Upper lobe of left lung (tissue), 6 donors: ENCODE measurements around the gene TRAF2. TPM values are rescaled to one million over a fixed set of nuclear protein-coding genes. Genes with fewer than 3 reads are reported as not detected.
A peak's percentile ranks its signal among the peaks of the same experiment; 100 is the strongest.

Experiments
- ATAC-seq, 2 donors: fragments of 200-7000 bp; cut with Tn5 transposase; one replicate each; pipeline ENCODE4 v1.9.1; 2022; ENCODE audit warnings: mild to moderate bottlenecking in 2 of 2, moderate library complexity in 2 of 2; ENCODE audit not compliant: low FRiP score in 2 of 2
- DNase-seq, 2 donors: peaks; one replicate each; pipeline ENCODE4 v3.0.0-alpha.2; 2019 to 2020
- H3K27ac ChIP-seq, 4 donors: fragments of 200-600 bp; sonication (generic); one replicate each; pipeline ENCODE4 v1.5.1; 2016 to 2019
- H3K27me3 ChIP-seq, 4 donors: fragments of 200-600 bp; sonication (generic); one replicate each; pipeline ENCODE4 v1.5.1; 2017 to 2019
- H3K36me3 ChIP-seq, 4 donors: fragments of 200-600 bp; sonication (generic); one replicate each; pipeline ENCODE4 v1.5.1; 2016 to 2019
- H3K4me1 ChIP-seq, 4 donors: fragments of 200-600 bp; sonication (generic); one replicate each; pipeline ENCODE4 v1.5.1; 2018 to 2019
- H3K4me3 ChIP-seq, 4 donors: fragments of 200-600 bp; sonication (generic); one replicate each; pipeline ENCODE4 v1.5.1; 2017 to 2019; ENCODE audit warnings: mild to moderate bottlenecking in 2 of 4, moderate library complexity in 1 of 4
- H3K9me3 ChIP-seq, 4 donors: fragments of 200-600 bp; sonication (generic); one replicate each; pipeline ENCODE4 v1.5.1; 2018 to 2019
- EP300 ChIP-seq, 4 donors: sonication (generic); formaldehyde crosslinking; IDR thresholded peaks; one replicate each; pipeline ENCODE4 v1.5.1; 2017; ENCODE audit warnings: antibody characterized with exemption in 4 of 4, control low read depth in 2 of 4
- POLR2A ChIP-seq, 4 donors: fragments of 450-650 bp; IDR thresholded peaks; one replicate each; pipeline ENCODE4 v1.5.1; 2016 to 2017; ENCODE audit warnings: antibody characterized with exemption in 4 of 4, mild to moderate bottlenecking in 2 of 4
- POLR2AphosphoS5 ChIP-seq, 2 donors: sonication (generic); formaldehyde crosslinking; IDR thresholded peaks; one replicate each; pipeline ENCODE4 v1.5.1; 2017; ENCODE audit warnings: antibody characterized with exemption in 2 of 2
- WGBS, 2 donors: methylation state at CpG; one replicate each; pipeline ENCODE4 v1.1.5; 2017 to 2018; 5-methylcytosine and 5-hydroxymethylcytosine counted together
- total RNA-seq, 6 donors: library from RNA; depleted of rRNA in 4 of 6; stranded (reverse); fragments of >200 nt in 4 of 6; gene quantifications; one replicate each; pipeline versions ENCODE4 v1.1.0 to v1.2.1, GENCODE V29; 2016 to 2021
- TF ChIP-seq, protein P1 (sequence below), 6 experiments: fragments of 450-650 bp in 4 of 6; fragments of 200-600 bp in 2 of 6; sonication (generic) in 2 of 6; IDR thresholded peaks; one replicate each; pipeline ENCODE4 v1.5.1; 2016 to 2019; ENCODE audit warnings: antibody characterized with exemption in 6 of 6
- donor health status: DM: no; HTN: no; CAD: no; lungs with moderate emphysema.
- donor health status: DM: no; HTN: yes; CAD: no; lungs with severe emphysema.

TRAF2 gene
- total RNA-seq, 6 donors from 2014 or later, result 10.6 to 20.8 (median 13.4) TPM

- ATAC-seq (peak in 1 of 2 donors; percentile 7), DNase-seq (peak; percentile 35 to 82)
- peak overlapping the region; percentile 72 to 98 (median 90) for H3K4me3 ChIP-seq
- WGBS, 2 donors, result 0% methylated on average over 15 of the region's 61 CpGs; no CpG with 5 or more reads in 1 of the 2 donors
- H3K4me1 ChIP-seq, result peaks cover 22 to 50% (median 26%) of the 10 kb centered on the region in 4 donors
- H3K36me3 ChIP-seq, result peaks cover 18 to 45% (median 40%) of the 10 kb centered on the region in 4 donors
- H3K27me3 ChIP-seq, result no peaks in the 10 kb centered on the region
- TF ChIP-seq POLR2AphosphoS5 (IDR thresholded peaks at IDR 0.05) (no peak), EP300 (IDR thresholded peaks at IDR 0.05) (no peak), POLR2A (IDR thresholded peaks at IDR 0.05) (no peak)
- TF ChIP-seq, protein P1, sequence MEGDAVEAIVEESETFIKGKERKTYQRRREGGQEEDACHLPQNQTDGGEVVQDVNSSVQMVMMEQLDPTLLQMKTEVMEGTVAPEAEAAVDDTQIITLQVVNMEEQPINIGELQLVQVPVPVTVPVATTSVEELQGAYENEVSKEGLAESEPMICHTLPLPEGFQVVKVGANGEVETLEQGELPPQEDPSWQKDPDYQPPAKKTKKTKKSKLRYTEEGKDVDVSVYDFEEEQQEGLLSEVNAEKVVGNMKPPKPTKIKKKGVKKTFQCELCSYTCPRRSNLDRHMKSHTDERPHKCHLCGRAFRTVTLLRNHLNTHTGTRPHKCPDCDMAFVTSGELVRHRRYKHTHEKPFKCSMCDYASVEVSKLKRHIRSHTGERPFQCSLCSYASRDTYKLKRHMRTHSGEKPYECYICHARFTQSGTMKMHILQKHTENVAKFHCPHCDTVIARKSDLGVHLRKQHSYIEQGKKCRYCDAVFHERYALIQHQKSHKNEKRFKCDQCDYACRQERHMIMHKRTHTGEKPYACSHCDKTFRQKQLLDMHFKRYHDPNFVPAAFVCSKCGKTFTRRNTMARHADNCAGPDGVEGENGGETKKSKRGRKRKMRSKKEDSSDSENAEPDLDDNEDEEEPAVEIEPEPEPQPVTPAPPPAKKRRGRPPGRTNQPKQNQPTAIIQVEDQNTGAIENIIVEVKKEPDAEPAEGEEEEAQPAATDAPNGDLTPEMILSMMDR (IDR thresholded peaks at IDR 0.05), result no peak
- H3K9me3 ChIP-seq, result no peaks in the 10 kb centered on the region
- peak overlapping the region; percentile 89 to 96 (median 92) for H3K27ac ChIP-seq
Measured at GRCh38 chr9:136943291-136944211, 57.2 kb downstream of the TRAF2 start.

GRCh38 chr9:136944212-136944518 is 57.8 kb downstream of the TRAF2 start:
- no peaks in the 10 kb centered on the region for H3K9me3 ChIP-seq
- peaks cover 25 to 56% (median 31%) of the 10 kb centered on the region in 4 donors for H3K4me1 ChIP-seq
- ATAC-seq, result peak in 1 of 2 donors; percentile 65
- H3K27me3 ChIP-seq, result no peaks in the 10 kb centered on the region
- peaks cover 18 to 39% (median 39%) of the 10 kb centered on the region in 4 donors for H3K36me3 ChIP-seq
- peak overlapping the region; percentile 72 to 98 (median 90) for H3K4me3 ChIP-seq
- peak in 1 of 4 donors; percentile 80 for TF ChIP-seq POLR2A (IDR thresholded peaks at IDR 0.05)
- TF ChIP-seq POLR2AphosphoS5 (IDR thresholded peaks at IDR 0.05), result no peak
- peak overlapping the region; percentile 89 to 96 (median 92) for H3K27ac ChIP-seq
- no peak for DNase-seq
- no CpG with 5 or more reads among the region's 45 CpGs for WGBS, 2 donors

DNA sequence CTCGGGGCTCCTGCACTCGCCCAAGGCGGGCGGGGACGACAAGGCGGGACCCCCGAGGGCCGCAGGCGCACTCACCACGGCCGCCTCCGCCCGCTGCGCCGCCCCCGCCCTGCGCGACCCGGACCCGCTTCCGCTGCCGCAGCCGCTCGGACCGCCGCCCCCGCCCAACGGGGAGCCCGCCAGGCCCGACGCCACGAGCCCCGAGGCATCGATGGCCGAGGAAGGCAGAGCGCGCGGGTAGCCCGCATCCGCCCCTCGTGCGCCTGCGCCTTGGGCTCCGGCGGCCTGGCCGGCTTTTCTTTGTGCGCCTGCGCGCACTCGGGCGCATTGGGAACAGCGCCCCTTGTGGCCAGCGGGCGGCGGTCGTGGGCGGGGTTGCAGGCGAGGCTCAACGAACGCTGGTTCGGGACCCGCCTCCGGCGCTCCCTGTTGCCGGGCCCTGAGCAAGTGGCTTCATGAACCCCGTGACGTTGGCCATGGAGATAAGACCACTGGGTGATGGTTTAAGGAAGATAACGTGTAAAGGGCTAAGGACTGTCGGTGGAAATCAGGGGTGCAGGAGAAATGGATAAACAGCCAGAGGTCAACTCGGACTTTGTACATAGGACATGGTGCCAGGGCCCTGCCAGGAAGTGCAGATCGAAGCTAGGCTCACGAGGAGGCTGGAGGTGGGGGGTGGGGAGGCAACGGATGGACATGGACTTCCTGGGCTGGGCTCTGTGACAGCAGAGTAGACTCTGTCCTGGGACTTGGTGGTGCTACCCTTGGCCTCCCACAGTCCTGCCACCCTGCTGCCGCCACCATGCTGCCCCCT is 58.4 kb downstream of the TRAF2 start, which contains the start of the genes C8G and FBXW5:
TSS of gene C8G (plus strand) at position 725 of the 814 bp plus-strand sequence. CDS start at position 803, 78 bp downstream.
TSS of gene FBXW5 (minus strand) at position 220 of the 814 bp plus-strand sequence. CDS start 655 bp downstream, outside the sequence.
- H3K4me1 ChIP-seq, result peaks cover 30 to 61% (median 35%) of the 10 kb centered on the region in 4 donors
- H3K27me3 ChIP-seq, result no peaks in the 10 kb centered on the region
- H3K36me3 ChIP-seq, result peaks cover 18 to 34% (median 33%) of the 10 kb centered on the region in 4 donors
- H3K27ac ChIP-seq, result peak within 1 kb of the TSS; percentile 89 to 96 (median 92)
- peak; percentile 95 to 99 for DNase-seq
- no peaks in the 10 kb centered on the region for H3K9me3 ChIP-seq
- peak within 1 kb of the TSS; percentile 72 to 98 (median 90) for H3K4me3 ChIP-seq
- TF ChIP-seq, protein P1 (IDR thresholded peaks at IDR 0.05), result peak; percentile 98 to 100 (median 99)
- TF ChIP-seq POLR2A (IDR thresholded peaks at IDR 0.05), result peak in 2 of 4 donors; percentile 45 to 87
- TF ChIP-seq EP300 (IDR thresholded peaks at IDR 0.05), result no peak
- TF ChIP-seq POLR2AphosphoS5 (IDR thresholded peaks at IDR 0.05), result peak; percentile 61 to 84
- ATAC-seq, result peak; percentile 87 to 94
- 4 to 16% methylated on average over 16 to 19 of the region's 74 CpGs for WGBS, 2 donors

- H3K9me3 ChIP-seq, result no peaks in the 10 kb centered on the region
- no peak for ATAC-seq
- H3K4me3 ChIP-seq, result no peak overlapping the region
Measured at GRCh38 chr9:136945333-136946227, 59.3 kb downstream of the TRAF2 start.

More at GRCh38 chr9:136945333-136946227, 59.3 kb downstream of the TRAF2 start:
- peak in 1 of 2 donors; percentile 82 for DNase-seq
- H3K4me1 ChIP-seq, result peaks cover 35 to 68% (median 41%) of the 10 kb centered on the region in 4 donors
- WGBS, 2 donors, result 84 to 89% methylated on average over 17 to 29 of the region's 30 CpGs
- no peak overlapping the region for H3K27ac ChIP-seq
- TF ChIP-seq EP300 (IDR thresholded peaks at IDR 0.05) (no peak), POLR2A (IDR thresholded peaks at IDR 0.05) (no peak), POLR2AphosphoS5 (IDR thresholded peaks at IDR 0.05) (no peak)
- TF ChIP-seq, protein P1 (IDR thresholded peaks at IDR 0.05), result no peak
- H3K36me3 ChIP-seq, result peaks cover 17 to 25% (median 25%) of the 10 kb centered on the region in 4 donors
- no peaks in the 10 kb centered on the region for H3K27me3 ChIP-seq
